Mesenteric fat pad (tissue), 1 donor: ENCODE results near the gene UBE2V1. TPM values are rescaled to one million over a fixed set of nuclear protein-coding genes. Genes with fewer than 3 reads are reported as not detected.

Experiments used
- DNase-seq: peaks from one replicate; pipeline ENCODE4 v3.0.0-alpha.2; 2020; ENCODE audit warnings: low spot score
- total RNA-seq: library from RNA; stranded (reverse); fragmentation: NEBNext Ultra II Directional; extraction: Animal tissue kit (Norgen Biotek cat#: 25700); gene quantifications from one replicate; pipeline ENCODE4 v1.2.1, GENCODE V29; 2021
- donor health status: DM: yes; HTN: yes; CAD: no.

The UBE2V1 gene
- total RNA-seq, 1 donor from 2014 or later: 89.0 TPM

GRCh38 chr20:50096237-50096636, 16.7 kb downstream of the UBE2V1 start:
- no peak for DNase-seq

DNA sequence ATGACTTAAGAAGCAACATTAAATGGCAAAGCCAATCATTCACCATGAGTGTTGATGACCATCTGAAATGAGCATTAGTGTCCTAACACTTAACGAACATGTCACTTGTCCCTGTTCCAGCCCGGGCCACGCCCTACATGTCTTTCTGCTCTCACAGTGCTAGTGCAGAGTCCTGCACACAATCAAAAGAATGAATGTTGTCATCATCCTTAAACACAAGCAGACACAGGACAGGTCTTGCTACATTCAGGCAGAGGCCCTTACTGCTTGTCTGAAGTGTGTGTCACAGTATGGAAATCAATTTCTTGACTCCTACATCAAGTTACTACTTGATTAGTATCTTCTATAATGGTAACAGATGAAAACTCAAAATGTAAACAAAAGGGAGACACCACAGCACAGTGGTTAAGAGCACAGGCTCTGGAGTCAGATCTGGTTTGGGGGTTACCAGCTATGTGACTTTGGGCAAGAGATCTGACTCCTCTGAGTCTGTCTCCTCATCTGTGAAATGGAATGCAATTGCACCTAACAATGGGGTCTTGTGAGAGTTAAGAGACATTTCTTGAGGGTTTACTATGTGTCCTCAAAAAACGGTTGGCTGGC, 17.4 kb downstream of the UBE2V1 start:
- no peak for DNase-seq

- no peak for DNase-seq
Measured at GRCh38 chr20:50094522-50094921, 18.4 kb downstream of the UBE2V1 start.

- no peak for DNase-seq
Measured at GRCh38 chr20:50093240-50093639, 19.7 kb downstream of the UBE2V1 start.

DNA sequence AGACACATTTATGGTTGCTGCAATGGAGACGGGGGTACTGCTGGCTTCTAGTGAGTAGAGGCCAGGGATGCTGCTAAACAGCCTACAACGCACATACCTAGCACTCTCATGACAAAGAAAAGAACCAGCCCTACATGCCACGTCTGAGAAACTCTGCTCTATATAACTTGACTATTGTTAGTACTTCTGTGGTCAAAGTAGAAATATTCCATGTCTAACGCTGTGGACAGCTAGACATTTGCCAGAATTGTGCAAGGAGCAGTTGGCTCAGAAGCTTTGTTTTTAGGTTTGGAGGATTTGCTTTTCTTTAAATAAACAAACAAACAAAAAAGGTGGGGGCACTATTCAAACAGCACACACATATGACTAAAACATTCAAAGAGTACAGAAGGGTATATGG, 20.5 kb downstream of the UBE2V1 start:
- DNase-seq: no peak

DNA sequence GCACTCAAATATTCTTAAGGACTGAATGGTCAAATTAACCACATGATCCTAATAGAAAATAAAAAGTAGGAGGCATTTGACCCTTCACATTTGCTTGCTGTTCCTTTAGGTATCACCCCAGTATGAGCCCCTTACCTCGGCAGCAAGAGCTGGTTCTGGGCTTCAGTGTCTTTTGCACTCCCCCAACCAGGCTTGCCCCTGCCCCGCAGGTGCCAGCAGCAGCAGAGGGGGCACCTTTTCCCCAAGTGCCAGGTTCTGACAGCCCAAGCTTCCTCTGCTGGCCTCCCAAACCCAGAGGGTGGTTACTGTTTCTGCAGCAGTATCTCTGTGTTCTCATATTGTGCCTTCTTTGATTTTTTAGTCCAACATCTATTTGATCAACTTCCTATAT, 23.2 kb downstream of the UBE2V1 start:
- DNase-seq: peak; percentile 62

GRCh38 chr20:50089140-50089786, 23.7 kb downstream of the UBE2V1 start:
- DNase-seq: peak; percentile 76

DNA sequence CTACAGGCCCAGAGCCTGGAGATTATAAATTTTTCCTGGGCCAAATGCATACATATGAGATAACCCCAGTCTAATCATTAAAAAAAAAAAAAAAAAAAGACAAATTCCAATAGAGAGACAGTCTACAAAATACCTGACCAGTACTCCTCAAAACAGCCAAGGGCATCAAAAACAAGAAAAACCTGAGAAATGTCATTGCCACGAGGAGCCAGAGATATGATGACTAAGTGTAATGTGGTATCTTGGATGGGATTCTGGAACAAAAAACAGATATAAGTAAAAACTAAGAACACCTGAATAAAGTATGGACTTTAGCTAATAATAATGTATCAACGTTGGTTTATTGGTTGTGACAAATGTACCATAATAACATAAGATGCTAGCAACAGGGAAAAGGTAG, 24.9 kb downstream of the UBE2V1 start:
- no peak for DNase-seq

GRCh38 chr20:50085481-50086365, 27.2 kb downstream of the UBE2V1 start:
- DNase-seq: peak; percentile 75

- DNase-seq: no peak
Measured at GRCh38 chr20:50085146-50085480, 27.8 kb downstream of the UBE2V1 start.

DNA sequence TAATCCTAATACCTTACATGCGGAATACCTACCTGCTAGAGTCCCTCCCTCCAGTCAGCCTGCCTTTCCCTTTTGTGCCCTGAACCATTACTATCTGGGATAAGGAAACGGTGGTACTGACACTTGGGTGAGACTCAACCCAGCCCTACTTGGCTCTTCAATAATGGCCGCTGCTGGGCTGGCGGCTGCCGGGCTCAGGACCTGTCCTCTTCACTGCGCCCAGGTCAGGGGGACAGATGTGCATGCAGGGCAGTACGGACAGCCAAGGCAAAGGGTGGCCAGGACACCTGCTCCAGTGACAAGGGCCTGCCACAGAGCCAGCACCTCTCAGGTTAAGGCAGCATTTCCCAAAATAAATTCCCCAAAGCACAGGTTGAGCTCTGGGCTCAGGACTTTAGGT, 29.9 kb downstream of the UBE2V1 start:
- DNase-seq: peak; percentile 74

DNA sequence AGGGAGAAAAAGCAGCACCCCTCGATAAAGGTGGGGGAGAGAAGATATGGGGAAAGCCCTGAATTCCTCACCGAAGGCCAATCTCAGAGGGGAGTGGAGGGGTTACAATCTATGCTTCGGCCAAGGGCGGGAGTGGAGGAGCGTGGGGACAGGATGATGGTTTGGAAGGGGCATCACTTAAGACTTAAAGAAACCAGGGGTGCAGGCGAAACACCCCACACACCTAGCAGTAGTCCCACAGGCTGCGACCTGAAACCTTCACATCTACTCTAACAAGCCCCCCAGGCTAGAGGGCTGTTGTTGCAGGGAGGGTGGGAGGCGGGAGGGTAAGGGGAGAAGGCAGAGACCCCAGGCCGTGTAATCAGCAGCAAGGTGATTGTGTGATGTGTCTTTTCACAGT, 30.9 kb downstream of the UBE2V1 start:
- peak; percentile 65 for DNase-seq

DNA sequence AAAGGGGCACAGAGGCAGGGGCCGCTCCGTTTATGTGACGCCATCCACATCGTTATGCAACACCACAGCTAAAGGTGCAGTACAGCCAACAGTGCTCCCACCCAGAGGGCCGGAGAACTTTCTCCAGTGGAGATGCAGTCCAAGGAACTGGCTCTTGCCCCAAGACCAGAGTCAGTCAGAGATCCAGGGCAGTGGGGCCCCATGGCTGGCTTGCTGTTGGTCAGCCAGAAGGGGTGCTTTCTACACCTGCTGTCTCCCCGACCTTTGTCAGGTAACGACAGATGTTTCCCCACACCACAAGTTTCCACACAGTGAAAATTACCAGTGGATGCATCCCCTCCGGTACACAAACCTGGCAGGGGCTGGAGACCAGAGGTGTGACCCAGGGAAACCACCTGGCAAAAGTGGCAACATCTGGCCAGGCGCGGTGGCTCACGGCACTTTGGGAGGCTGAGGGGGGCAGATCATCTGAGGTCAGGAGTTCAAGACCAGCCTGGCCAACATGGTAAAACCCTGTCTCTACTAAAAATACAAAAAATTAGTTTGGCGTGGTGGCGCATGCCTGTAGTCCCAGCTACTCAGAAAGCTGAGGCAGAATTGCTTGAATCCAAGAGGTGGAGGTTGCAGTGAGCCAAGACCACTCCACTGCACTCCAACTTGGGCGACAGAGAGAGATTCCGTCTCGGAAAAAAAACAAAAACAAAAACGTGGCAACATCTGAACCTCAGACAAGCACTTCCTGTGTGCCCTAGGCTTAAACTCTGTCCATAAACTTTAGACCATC, 34.9 kb downstream of the UBE2V1 start:
- peak; percentile 77 for DNase-seq

DNA sequence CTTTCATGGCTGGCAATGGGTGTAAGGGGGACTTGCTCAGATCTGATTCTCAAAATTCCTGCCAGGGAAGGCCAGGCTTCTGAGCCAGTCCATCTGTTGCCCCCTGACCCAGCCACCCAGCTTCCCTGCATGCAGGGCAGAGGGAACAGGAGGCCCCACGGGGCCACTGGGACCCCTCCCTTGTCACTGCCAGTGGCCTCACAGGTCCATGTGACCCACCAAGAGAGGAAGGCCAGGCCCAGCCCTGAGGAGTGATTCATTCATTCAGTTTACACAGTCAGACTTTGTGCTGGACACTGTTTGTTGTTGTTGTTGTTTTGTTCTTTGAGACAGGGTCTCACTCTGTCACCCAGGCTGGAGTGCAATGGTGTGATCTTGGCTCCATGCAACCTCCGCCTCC, 39.5 kb downstream of the UBE2V1 start:
- no peak for DNase-seq

DNA sequence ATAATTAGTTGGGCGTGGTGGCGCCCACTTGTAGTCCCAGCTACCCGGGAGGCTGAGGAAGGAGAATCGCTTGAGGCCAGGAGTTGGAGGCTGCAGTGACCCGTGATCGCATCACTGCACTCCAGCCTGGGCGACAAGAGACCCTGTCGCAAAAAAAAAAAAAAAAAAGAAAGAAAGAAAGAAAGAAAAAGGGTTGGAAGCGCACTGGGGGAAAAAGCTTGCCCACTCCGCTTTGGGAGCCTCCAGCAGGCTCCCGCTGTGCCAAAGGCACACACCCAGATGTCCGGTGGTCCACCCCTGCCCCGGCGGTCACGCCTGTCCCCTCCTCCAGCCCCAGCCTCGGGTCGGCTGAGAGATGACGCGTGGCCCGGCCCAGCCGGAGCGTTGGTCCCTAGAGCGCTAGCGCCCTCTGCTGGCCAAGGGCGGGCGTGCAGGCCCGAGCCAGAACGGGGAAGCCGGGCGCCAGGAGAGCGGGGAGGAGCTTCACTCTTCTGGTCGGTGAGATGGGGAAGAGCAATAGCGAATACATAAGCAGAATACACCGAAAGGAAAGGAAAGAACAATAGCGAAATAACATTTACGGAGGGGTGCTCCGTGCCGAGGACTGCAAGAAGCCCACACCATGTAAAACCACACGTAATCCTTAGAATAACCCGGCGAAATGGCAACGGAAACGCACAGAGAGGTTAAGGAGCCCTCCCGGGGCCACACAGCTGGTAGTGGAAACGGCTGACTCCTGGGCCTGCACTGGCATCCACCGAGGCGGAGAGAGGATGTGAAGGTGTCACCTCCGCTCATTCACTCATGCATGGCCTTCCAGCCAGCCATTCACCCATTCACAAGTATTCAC, 41.7 kb downstream of the UBE2V1 start:
- peak; percentile 98 for DNase-seq

- DNase-seq: no peak
Measured at GRCh38 chr20:50070361-50070760, 42.6 kb downstream of the UBE2V1 start.

DNA sequence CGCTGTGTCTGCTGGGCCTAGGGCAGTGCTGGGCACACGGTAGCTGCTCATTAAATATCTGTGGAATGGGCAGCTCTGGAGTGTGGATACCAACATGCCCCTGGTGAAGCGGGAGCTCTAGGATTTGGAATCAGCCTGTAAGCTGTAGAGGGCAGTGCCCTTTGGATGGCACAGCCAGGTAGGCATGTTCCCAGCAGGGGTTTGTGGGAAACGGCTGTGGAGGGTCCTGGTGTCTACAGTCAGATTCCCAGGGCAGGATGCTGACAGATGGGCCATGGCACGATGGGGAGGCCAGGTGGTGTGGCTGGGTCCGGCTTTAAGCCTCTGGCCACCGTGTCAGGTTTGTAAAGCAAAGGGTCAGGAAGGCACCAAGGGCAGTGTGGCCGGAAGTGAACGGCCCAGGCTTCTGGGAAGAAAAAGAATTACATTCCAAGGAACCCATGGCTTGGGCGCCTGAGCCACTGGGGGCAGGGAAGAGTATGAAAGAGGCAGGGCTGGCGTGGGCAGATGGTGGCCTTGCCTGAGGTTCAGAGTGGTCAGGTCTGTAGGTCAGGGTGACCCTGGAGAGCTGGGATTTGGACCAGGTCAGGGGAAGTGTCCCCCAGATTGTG, 44.8 kb downstream of the UBE2V1 start:
- DNase-seq: no peak

- no peak for DNase-seq
Measured at GRCh38 chr20:50067461-50067860, 45.5 kb downstream of the UBE2V1 start.

- no peak for DNase-seq
Measured at GRCh38 chr20:50067018-50067417, 45.9 kb downstream of the UBE2V1 start.

GRCh38 chr20:50066161-50066834, 46.7 kb downstream of the UBE2V1 start:
- no peak for DNase-seq
